H54 (cell line): Measurements from ENCODE around the gene ALK.

ENCODE experiments used
- DNase-seq: peaks from one replicate; pipeline ENCODE4 v3.0.0; 2011; ENCODE audit warnings: low spot score, mixed read lengths; ENCODE audit not compliant: insufficient read length
- FAIRE-seq: peaks from 3 replicates; lab custom pipeline; 2011; peaks lifted over from hg19 to GRCh38; lab: Jason Lieb, UNC
- POLR2A ChIP-seq: IDR thresholded peaks from 2 replicates; pipeline ENCODE4 v1.6.1; 2011; ENCODE audit warnings: low read depth, mild to moderate bottlenecking, low read length

ALK gene

GRCh38 chr2:29444150-29444549 is 477.2 kb downstream of the ALK start:
- FAIRE-seq = no peak
- DNase-seq = no peak
- TF ChIP-seq POLR2A = no peak

GRCh38 chr2:29443627-29444026 is 477.8 kb downstream of the ALK start:
- no peak for TF ChIP-seq POLR2A
- no peak for DNase-seq
- FAIRE-seq = no peak

- no peak for TF ChIP-seq POLR2A
- no peak for DNase-seq
- FAIRE-seq = no peak
Observed at GRCh38 chr2:29443151-29443550, 478.2 kb downstream of the ALK start.

GRCh38 chr2:29440921-29441623 is 480.3 kb downstream of the ALK start:
- no peak for FAIRE-seq
- no peak for TF ChIP-seq POLR2A

GRCh38 chr2:29433920-29434319 is 487.5 kb downstream of the ALK start:
- FAIRE-seq = no peak
- TF ChIP-seq POLR2A = no peak
- no peak for DNase-seq

More at GRCh38 chr2:29440921-29441623, 480.3 kb downstream of the ALK start:
- no peak for DNase-seq

GRCh38 chr2:29433128-29433527 is 488.3 kb downstream of the ALK start:
- TF ChIP-seq POLR2A = no peak
- FAIRE-seq = no peak
- no peak for DNase-seq

- DNase-seq (no peak), FAIRE-seq (no peak)
- no peak for TF ChIP-seq POLR2A
Observed at GRCh38 chr2:29431485-29431884, 489.9 kb downstream of the ALK start.

- TF ChIP-seq POLR2A = no peak
Observed at GRCh38 chr2:29430382-29431112, 490.8 kb downstream of the ALK start.

GRCh38 chr2:29426354-29426753 is 495.0 kb downstream of the ALK start:
- DNase-seq (no peak), FAIRE-seq (no peak)
- no peak for TF ChIP-seq POLR2A

More at GRCh38 chr2:29430382-29431112, 490.8 kb downstream of the ALK start:
- no peak for DNase-seq
- FAIRE-seq = no peak

- no peak for FAIRE-seq
- no peak for DNase-seq
- no peak for TF ChIP-seq POLR2A
Observed at GRCh38 chr2:29425866-29426265, 495.5 kb downstream of the ALK start.

- DNase-seq (no peak), FAIRE-seq (no peak)
- no peak for TF ChIP-seq POLR2A
Observed at GRCh38 chr2:29423061-29423666, 498.2 kb downstream of the ALK start.

- no peak for TF ChIP-seq POLR2A
- no peak for FAIRE-seq
- DNase-seq = no peak
Observed at GRCh38 chr2:29420999-29421782, 500.2 kb downstream of the ALK start.

- FAIRE-seq (no peak), DNase-seq (no peak)
- TF ChIP-seq POLR2A = no peak
Observed at GRCh38 chr2:29420464-29420863, 500.9 kb downstream of the ALK start.
